ENCODE measurements around the gene MTHFS. TPM values are rescaled to one million over a fixed set of nuclear protein-coding genes. Genes with fewer than 3 reads are reported as not detected.
"Not testable (repeated sequence)": the region's sequence is repeated elsewhere in the genome, so short reads cannot be mapped to it uniquely, and the experiment has no call there.

Gene MTHFS
- total RNA-seq, 4 donors from 2014 or later, result 4.8 to 11.8 (median 9.9) TPM

GRCh38 chr15:79919090-79919748, 22.4 kb upstream of the MTHFS start:
- DNase-seq, result no peak
- Histone ChIP-seq H3K4me3 (no peak overlapping the region), H3K4me1 (peaks cover under 1 to 16% (median 6%) of the 10 kb centered on the region in 3 donors), H3K36me3 (peaks cover 0 to 35% (median 0%) of the 10 kb centered on the region in 3 donors), H3K27ac (no peak overlapping the region), H3K9me3 (peaks cover 0 to 76% (median 76%) of the 10 kb centered on the region in 3 donors), H3K27me3 (no peaks in the 10 kb centered on the region)
- TF ChIP-seq POLR2A (IDR thresholded peaks at IDR 0.05) (no peak), CTCF (IDR thresholded peaks at IDR 0.05) (no peak)
- 93 to 95% methylated on average over 13 to 16 of the region's 27 CpGs for WGBS, 2 donors
- intact Hi-C loops (cut with DNase I), result no loop called here

GRCh38 chr15:79918278-79918677, 21.5 kb upstream of the MTHFS start:
- peaks cover 0 to 35% (median 0%) of the 10 kb centered on the region in 3 donors for H3K36me3 ChIP-seq
- H3K27me3 ChIP-seq, result no peaks in the 10 kb centered on the region
- H3K4me1 ChIP-seq, result peaks cover 0 to 12% (median 5%) of the 10 kb centered on the region in 3 donors
- intact Hi-C loops (cut with DNase I), result no loop called here
- no peak overlapping the region for H3K27ac ChIP-seq
- H3K9me3 ChIP-seq, result peaks cover 0 to 82% (median 80%) of the 10 kb centered on the region in 3 donors
- WGBS, 2 donors, result 87 to 90% methylated on average over 9 to 11 of the region's 11 CpGs
- DNase-seq, result no peak
- no peak for TF ChIP-seq POLR2A (IDR thresholded peaks at IDR 0.05)
- TF ChIP-seq CTCF (IDR thresholded peaks at IDR 0.05), result no peak
- no peak overlapping the region for H3K4me3 ChIP-seq

GRCh38 chr15:79916502-79917132, 19.8 kb upstream of the MTHFS start:
- H3K4me1 ChIP-seq, result no peaks in the 10 kb centered on the region
- H3K27ac ChIP-seq, result no peak overlapping the region
- H3K27me3 ChIP-seq, result no peaks in the 10 kb centered on the region
- WGBS, 2 donors, result 65 to 78% methylated on average over 3 of the region's 3 CpGs
- peaks cover 0 to 95% (median 88%) of the 10 kb centered on the region in 3 donors for H3K9me3 ChIP-seq
- intact Hi-C loops (cut with DNase I), result no loop called here
- no peak for DNase-seq
- H3K36me3 ChIP-seq, result peaks cover 0 to 34% (median 0%) of the 10 kb centered on the region in 3 donors
- no peak overlapping the region for H3K4me3 ChIP-seq
- TF ChIP-seq CTCF (IDR thresholded peaks at IDR 0.05), result no peak

- peaks cover 0 to 27% (median 0%) of the 10 kb centered on the region in 3 donors for H3K36me3 ChIP-seq
- intact Hi-C loops (cut with DNase I); H3K4me3 ChIP-seq; H3K27me3 ChIP-seq; DNase-seq; H3K4me1 ChIP-seq; H3K27ac ChIP-seq: not testable (repeated sequence)
- H3K9me3 ChIP-seq, result peaks cover 0 to 92% (median 82%) of the 10 kb centered on the region in 3 donors
- WGBS, 2 donors, result 85% methylated on average over 3 of the region's 3 CpGs
Measured at GRCh38 chr15:79915776-79916501, 19.1 kb upstream of the MTHFS start.

GRCh38 chr15:79914728-79915127, 17.9 kb upstream of the MTHFS start:
- Histone ChIP-seq H3K4me1 (no peaks in the 10 kb centered on the region), H3K27ac (no peak overlapping the region), H3K4me3 (no peak overlapping the region), H3K36me3 (peaks cover 0 to 15% (median 0%) of the 10 kb centered on the region in 3 donors), H3K27me3 (no peaks in the 10 kb centered on the region), H3K9me3 (peaks cover 0 to 80% (median 69%) of the 10 kb centered on the region in 3 donors)
- no peak for DNase-seq
- no peak for TF ChIP-seq CTCF (IDR thresholded peaks at IDR 0.05)
- no peak for TF ChIP-seq POLR2A (IDR thresholded peaks at IDR 0.05)
- intact Hi-C loops (cut with DNase I), result no loop called here

- H3K9me3 ChIP-seq, result peaks cover 0 to 32% (median 23%) of the 10 kb centered on the region in 3 donors
- 67 to 88% methylated on average over 4 of the region's 4 CpGs for WGBS, 2 donors
- H3K27me3 ChIP-seq; H3K36me3 ChIP-seq; H3K27ac ChIP-seq; H3K4me3 ChIP-seq; intact Hi-C loops (cut with DNase I); DNase-seq; H3K4me1 ChIP-seq: not testable (repeated sequence)
Measured at GRCh38 chr15:79909556-79910335, 12.9 kb upstream of the MTHFS start.
